ENCODE data around the gene REM1.

Gene REM1

GRCh38 chr20:31523361-31524283 lies 48.5 kb downstream of the REM1 start:
- peak; percentile 92 to 96 (median 94) for DNase-seq

GRCh38 chr20:31527266-31527665 lies 52.2 kb downstream of the REM1 start:
- no peak for DNase-seq
